ENCODE data around the gene MSLN.
A peak's percentile ranks its signal among the peaks of the same experiment; 100 is the strongest.
"Not testable (repeated sequence)": the region's sequence is repeated elsewhere in the genome, so short reads cannot be mapped to it uniquely, and the experiment has no call there.

The MSLN gene

DNA sequence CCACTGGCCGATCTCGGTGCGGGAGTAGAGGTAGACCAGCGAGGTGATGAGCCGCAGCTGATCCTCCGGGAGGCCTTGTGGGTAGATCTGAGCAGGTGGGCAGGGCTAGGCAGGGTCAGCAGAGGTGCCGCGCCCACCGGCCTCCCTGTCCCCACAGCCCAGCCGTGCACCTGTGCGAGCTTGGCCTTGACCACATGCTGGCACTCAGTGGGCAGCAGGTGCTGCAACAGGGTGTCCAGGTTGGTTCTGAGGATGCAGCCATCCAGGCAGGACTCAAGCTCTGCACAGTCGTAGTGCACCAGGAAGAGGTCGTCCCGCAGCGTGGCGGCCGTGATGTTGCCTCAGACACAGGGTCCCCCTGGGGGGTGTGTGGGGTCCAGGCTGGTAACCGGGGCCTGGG, 12.4 kb downstream of the MSLN start:
- no peak overlapping the region for H3K4me3 ChIP-seq (ENCODE audit: low read depth, low read length)

DNA sequence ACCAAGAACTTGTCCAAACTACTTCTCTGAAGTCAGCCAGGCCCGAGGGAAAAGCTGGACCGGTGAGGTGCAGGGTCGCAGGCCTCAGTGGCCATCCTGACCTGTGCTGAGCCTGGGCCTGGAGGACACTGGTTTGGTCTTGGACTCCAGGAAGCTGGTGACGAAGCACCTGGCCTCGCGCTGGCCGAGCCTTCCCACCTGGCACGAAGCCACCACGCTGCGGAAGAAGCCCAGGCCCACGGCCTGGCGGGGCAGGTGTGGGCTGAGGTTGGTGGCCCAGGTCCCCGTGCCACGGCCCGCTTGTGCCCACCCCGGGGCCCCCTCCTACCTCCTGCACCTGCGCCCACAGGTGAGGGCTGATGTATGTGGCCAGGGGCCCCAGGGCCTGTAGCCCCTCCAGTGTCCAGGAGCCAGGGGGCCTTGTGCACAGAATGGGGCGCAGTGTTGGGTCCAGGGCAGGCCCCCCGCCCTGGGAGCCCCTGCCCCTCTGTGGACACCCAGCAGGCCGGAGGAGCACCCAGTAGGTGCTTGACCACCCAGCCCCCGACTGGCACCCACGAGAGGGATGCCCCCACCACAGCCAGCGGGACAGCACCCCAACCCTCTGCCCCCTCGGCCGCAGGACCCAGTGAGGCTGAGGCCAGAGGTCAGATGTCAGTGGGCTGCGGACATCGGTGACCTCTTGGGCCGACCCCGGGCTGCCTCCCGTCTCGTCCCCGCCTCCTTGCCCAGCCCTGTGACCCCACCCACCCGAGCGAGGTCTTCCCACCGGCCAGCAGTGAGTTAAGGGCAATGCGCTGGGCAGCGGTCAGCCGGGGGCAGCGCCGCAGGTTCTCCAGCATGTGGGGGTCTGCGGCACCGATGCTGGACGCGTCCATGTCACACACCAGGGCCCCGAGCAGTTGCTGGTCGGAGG, 13.8 kb downstream of the MSLN start:
- no peak overlapping the region for H3K4me3 ChIP-seq (ENCODE audit: low read depth, low read length)

DNA sequence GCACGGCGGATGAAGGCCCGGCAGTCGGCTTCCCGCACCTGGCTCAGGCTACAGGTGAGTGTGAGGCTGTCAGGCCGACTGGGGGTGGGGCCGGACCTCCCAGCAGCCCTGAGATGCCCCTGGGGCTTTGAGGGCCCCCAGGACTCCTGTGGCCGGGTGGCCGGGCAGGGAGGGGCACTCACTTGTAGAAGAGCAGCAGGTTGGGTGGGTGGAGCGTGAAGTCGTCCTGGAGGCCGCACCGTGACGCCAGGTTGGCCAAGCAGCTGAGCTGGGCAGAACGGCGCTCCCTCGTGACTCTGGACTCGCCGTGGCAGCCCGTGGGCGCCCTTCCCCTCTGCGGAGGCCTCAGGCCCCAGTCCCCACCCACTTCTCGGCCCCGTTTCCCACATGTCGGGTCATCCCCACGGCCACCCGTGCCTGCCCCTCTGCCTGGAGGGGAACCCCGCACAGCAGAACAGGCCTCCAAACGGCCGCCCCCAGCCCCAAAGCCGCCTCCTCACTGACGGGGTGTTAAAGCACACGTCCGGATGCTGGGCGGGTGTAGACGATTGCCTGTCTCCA, 14.8 kb downstream of the MSLN start:
- H3K4me3 ChIP-seq (ENCODE audit: low read depth, low read length), result no peak overlapping the region

DNA sequence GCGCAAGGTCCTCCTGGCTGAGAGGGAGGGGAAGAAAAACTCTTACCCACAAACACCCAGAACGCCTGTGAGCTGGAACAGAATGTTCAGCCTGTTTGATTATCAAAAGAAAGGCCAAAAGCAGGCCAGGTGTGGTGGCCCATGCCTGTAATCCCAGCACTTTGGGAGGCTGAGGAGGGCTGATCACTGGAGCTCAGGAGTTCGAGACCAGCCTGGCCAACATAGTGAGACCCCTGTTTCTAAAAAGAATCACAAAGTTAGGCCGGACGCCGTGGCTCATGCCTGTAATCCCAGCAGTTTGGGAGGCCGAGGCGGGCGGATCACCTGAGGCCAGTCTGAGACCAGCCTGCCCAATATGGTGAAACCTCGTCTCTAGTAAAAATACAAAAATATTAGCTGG, 15.8 kb downstream of the MSLN start:
- not testable (repeated sequence) for H3K4me3 ChIP-seq (ENCODE audit: low read depth, low read length)

DNA sequence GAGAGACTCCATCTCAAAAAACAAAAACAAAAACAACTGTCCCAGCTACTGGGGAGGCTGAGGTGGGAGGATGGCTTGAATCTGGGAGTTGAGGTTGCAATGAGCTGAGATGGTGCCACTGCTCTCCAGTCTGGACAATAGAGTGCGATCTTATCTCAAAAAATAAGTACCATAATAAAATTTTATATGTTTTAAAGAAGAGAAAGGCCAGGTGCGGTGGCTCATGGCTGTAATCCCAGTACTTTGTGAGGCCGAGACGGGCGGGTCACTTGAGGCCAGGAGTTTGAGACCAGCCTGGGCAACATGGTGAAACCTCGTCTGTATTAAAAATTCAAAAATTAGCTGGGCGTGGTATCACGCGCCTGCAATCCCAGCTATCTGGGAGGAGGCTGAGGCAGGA, 16.3 kb downstream of the MSLN start:
- H3K4me3 ChIP-seq (ENCODE audit: low read depth, low read length), result no peak overlapping the region

DNA sequence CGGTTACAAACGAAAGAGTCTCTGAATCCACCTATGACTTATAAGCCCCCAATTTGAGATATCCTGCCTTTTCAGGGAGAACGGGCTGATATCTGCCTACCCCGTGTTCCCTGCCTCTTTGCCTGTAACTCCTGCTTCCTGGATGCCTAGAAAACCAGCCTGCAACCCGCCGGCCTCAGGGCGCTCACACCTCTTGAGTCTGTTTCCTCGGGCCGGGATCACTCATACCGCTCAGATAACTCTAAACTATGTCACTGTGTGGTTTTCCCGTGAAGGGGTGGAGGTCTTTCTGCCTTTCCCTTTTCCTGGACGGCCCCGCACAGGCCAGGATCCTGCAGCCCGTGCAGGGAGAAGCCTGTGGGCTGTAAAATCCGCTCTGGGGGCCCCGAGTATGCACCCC, 17.3 kb downstream of the MSLN start:
- H3K4me3 ChIP-seq (ENCODE audit: low read depth, low read length), result no peak overlapping the region

DNA sequence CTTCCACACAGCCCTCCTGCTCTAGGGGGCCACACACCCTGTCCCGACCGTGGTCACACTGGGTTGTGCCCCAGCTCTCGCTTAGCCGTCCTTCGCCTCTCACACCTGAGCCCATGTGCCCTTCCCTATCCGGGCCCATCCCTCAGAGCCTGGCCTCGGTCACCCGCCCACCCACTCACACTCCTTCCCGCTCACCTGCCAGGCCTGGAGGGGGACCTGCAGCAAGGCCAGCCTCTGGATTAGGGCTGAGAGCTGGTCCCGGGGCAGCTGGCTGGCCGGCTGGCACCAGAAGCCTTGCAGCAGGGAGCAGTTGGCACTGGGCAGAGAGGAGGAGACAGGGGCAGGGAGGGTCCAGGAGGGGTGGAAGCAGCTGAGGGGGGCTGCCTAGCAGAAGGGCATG, 17.9 kb downstream of the MSLN start:
- H3K4me3 ChIP-seq (ENCODE audit: low read depth, low read length), result no peak overlapping the region

DNA sequence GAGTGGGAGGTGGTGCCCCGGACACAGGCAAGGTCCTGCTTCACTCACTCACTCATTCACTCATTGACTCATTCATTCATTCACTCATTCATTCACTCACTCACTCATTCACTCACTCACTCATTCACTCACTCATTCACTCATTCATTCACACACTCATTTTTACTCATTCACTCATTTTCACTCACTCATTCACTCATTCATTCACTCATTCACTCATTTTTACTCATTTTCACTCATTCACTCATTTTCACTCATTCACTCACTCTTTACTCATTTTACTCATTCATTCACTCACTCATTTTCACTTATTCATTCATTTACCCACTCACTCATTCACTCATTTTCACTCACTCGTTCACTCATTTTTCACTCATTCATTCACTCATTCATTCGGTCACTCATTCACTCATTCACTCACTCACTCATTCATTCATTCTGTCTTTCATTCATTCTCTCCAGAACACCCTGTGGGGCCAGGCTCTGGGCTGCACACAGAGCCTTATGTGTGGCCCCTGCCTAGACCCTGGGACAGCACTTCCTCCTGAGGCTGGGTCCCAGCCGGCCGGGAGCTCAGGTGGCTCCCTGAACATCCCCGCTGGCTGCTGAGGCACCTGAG, 18.5 kb downstream of the MSLN start:
- H3K4me3 ChIP-seq (ENCODE audit: low read depth, low read length), result no peak overlapping the region

DNA sequence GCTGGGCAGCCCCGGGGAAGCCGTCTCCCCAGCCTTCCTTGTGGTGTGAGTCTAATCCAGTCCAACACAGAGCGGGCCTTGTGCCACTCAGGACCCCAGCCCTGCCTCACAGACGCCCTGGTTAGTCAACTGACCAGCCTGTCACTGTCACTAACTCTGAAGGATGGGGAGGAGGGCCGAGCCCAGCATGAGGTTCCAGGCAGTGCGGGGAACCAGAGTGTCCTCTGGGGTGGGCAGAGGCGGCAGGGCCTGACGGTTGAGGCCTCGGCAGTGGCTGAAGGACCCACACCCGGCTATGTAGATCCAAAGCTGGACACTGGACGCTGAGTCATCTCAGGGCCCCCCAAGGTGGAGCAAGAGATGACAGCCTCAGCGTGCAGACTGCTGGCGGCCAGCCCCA, 19.0 kb downstream of the MSLN start:
- H3K4me3 ChIP-seq (ENCODE audit: low read depth, low read length), result no peak overlapping the region

DNA sequence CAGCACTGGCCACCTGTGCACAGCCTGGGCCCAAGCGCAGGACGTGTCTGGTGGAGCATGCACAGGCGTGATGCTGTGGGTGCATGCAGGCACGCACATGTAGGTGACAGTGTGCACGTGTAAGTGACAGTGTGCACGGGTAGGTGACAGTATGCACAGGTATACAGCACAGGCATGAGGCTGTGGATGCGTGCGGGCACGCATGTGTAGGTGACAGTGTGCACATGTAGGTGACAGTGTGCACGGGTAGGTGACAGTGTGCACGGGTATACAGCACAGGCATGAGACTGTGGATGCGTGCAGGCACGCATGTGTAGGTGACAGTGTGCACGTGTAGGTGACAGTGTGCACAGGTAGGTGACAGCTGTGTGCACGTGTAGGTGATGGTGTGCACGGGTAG, 19.8 kb downstream of the MSLN start:
- no peak overlapping the region for H3K4me3 ChIP-seq (ENCODE audit: low read depth, low read length)

DNA sequence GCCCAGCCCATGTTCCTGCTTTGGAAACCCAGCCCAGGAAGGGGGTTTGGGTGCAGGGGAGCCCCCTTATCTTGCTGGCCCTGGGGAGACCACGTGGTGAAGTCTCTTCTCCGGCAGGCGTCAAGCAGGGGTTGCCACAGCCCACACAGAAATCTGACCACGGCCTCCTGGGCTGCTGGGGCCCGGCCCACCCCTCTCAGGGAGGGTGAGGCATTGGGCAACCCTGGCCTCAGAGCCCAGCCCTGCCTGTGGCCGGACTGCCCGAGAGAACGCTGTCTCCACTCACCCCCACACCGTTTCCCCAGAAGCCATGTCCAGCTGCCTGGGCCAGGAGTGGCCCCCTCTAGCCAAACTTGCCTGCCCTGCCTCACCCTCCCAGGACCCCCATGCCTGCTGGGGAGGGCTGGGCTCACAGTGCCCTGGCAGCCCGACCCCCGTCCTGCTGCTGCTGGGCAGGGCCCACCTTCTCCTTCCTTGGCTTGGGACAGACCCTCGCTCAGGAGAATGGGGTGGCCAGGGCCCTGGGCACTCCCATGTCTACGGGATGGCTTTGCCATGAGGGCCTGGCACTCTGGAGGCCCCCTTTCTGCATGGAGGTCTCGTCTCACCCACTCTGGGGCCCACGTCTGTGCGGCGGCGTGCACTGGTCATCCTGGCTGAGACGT, 20.9 kb downstream of the MSLN start:
- no peak overlapping the region for H3K4me3 ChIP-seq (ENCODE audit: low read depth, low read length)

DNA sequence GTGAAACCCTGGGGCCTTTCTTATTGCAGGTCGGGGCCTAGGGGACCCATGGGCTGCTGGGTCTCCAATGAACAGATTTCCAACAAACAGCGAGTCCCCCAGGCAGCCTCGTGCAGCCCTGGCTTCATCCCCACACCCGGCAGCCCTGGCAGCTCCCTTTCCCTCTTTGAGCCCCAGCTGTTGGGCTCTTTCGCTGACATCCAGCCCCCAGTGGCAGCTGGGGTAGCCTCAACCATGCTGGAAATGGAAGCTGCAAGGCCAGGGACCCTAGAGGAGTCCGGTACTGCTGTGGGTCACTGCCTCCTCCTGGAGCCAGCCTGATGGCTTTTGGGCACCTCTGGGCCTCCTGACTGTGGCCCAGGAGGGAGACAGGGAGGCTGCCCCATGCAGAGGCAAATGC, 21.7 kb downstream of the MSLN start:
- H3K4me3 ChIP-seq (ENCODE audit: low read depth, low read length), result no peak overlapping the region

DNA sequence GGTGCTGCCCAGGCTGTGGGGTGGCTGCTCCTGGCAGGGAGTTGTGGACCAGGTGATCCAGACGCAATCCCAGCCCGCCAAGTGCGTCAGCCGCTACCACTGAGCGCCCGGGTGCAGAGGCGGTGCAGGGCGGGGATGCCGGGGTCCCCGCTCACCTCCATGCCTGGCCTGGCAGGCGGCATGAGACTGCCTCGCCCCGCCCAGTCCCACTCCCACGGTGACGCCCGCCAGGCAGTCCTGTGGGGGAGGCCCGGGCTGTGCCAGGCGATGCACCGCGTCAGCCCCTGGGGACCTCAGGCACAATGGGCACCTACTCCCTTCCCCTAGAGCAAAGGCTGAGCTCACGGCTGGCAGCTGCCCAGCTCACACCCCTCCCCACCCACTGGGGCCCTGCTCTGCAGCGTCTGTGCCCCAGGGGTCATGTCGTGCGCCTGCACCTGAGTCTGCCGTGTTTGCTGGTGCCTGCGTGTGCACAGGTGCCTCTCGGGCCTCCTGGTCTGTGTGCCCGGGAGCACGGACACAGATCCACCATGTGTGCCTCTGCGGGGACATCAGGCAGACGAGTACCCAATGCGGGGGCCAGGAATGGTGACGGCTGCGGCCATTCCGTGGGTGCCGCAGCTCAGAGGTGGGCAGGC, 22.4 kb downstream of the MSLN start:
- H3K4me3 ChIP-seq (ENCODE audit: low read depth, low read length), result no peak overlapping the region

DNA sequence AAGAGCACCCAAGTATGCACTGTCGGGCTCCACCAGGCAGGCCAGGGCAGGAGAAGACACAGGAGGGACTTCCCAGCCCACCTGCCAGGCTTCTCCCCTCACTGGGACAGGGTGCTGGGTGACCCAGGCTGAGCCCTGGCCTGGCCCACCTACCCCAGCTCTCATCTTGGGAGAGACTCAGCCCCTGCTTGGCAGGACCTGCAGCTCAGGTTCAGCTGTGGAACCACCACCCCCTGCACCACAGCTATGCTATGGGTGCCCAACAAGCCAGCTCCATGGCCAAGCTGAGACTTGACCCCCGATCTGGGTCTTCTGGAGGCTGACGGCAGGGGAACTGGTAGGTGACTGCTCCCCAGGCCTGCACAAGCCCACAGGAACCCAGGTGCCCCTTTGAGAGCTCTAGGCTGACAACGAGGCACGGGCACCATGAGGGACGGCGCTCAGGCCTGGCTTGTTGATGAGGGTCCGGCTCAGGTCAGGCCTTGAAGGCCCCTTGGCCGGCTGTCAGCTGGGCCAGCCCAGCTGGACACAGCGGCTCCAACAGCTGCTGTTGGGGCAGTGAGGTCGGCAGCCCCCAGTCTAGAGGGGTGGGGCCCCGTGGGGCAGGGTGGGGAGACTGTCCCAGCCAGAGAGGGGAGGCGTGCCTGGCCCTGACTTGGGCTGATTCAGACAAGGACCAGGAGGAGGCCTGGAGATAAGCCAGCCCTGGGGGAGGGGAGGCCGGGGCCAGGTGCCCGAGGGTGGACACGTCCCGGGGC, 23.0 kb downstream of the MSLN start:
- no peak overlapping the region for H3K4me3 ChIP-seq (ENCODE audit: low read depth, low read length)

DNA sequence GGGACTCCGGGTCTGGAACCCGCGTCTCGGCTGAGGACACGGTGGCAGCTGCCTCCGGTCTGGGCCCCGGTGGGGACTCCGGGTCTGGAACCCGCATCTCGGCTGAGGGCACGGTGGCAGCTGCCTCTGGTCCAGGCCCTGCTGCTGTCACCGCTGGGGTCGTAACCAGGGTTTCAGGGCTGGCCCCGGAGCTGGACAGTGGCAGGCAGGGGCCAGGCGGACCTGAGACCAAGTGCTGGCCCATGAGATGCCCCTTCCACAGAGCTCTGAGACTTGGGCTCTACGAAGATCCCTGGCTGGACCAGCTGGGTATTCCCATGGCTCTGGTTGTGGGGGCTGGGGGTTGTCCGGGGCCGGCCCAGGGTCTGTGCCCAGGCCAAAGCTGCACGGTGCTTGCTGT, 23.9 kb downstream of the MSLN start:
- no peak overlapping the region for H3K4me3 ChIP-seq (ENCODE audit: low read depth, low read length)

DNA sequence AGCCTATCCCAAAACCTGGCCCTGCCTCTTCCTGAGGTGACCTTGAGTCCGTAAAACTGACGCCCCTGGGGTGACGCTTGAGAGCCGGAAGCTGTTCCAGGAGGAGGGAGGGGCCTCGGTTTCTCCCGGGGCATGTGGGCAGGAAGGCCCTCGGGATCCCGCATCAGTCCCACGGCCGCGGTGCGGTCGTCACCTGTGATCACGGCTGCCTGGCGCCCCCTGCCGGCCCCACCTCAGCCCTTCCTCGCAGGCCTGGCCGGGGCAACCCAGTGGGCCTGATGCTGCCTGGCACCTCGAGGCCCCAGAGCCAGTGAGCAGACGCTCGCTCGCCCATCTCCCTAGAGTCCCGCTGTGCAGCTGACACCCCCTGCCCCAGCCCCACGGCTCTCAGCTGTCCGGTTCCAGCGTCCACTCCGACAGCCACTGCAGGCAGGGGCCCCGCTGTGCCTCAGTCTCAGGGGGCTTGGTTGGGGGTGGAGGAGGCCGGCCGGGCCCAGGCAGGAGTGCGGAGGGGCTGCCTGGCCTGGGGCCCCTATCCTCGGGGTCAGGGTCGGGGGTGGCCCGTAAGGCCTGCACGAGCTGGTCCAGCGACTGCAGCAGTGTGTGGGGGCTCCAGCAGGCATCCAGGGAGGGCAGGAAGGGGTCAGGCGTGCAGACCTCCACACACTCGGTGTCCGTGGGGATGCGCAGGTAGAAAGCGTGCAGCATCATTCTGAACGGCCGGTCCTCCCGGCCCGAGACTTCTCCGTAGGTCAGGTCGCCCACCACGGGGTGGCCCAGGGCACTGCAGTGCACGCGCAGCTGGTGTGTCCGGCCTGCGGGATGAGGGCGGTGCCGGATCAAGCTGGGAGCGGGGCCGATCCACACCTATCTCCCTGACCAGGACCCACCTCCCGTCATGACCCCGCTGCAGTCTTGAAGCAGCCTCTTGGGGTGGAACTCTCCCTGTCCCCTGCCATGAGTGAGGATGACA, 25.3 kb downstream of the MSLN start:
- H3K4me3 ChIP-seq (ENCODE audit: low read depth, low read length), result no peak overlapping the region

DNA sequence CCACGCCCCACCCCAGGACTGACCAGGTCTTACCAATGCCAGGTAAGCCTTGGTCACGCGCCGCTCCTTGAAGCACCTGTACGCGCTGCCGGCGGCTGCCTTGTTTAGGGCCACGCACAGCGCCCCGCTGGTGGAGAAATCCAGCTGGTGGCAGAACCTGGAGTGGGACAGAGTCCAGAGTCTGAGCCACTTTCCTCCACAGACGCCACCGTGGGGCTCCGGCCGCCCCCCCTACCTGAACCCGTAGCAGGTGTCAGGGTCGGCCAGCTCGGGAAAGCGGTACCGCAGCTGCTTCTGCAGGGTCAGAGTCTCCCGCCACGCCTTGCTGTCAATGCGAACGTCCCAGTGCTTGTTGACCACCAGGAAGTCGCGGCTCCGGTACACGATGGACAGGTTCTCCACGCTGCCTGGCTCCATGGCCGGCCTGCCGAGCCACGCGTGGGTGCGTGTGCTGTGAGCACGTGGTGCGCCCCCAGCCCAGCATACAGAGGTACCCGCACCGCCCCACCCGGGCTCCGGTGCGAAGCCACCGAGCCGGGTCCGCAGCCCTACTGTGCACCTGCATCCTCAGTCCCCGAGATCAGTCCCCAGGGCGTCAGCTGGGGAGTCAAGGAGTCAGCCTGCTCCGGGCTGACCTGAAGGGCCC, 26.9 kb downstream of the MSLN start:
- peak overlapping the region; percentile 73 for H3K4me3 ChIP-seq (ENCODE audit: low read depth, low read length)

DNA sequence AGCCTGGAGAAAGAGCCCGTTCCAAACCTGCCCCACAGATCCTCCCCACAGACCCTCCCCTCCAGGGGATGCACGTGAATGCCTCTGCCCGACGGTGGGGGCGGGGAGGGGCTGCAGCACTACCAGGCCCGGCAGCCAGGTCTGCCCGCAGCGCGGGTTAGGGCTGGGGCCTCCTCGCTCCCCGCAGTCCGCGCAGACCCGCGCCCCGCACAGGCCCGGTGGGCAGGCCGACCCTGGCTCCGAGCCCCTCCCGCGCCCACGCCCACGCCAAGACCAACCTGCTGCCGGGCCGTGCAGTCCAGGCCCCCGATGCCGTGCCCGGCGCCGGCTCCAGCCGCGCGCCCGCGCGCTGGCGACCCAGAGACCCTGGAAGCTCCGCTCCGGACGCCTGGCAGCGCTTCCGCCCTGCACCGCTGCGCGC, 27.5 kb downstream of the MSLN start, which contains the start of gene RPUSD1:
Gene RPUSD1, minus strand, starts transcription at position 404 of the 421 bp plus-strand sequence. CDS start 644 bp downstream, outside the sequence.
- H3K4me3 ChIP-seq (ENCODE audit: low read depth, low read length), result peak within 1 kb of the TSS; percentile 85

Data from iPS-11a (cell line).